Osteocyte (in vitro differentiated cells): ENCODE data around the gene ZBTB32. TPM values are rescaled to one million over a fixed set of nuclear protein-coding genes. Genes with fewer than 3 reads are reported as not detected.

Experiments used
- DNase-seq: peaks from one replicate; pipeline ENCODE4 v3.0.0; 2021; ENCODE audit warnings: mixed read lengths; ENCODE audit not compliant: unreplicated experiment; ENCODE audit errors: extremely low spot score
- H3K27ac Mint-ChIP-seq: one replicate; pipeline ENCODE4 v1.8.0; 2021; ENCODE audit warnings: mild to moderate bottlenecking, mixed read lengths; ENCODE audit not compliant: unreplicated experiment
- H3K27me3 Mint-ChIP-seq: one replicate; pipeline ENCODE4 v1.8.0; 2021; ENCODE audit warnings: mixed read lengths; ENCODE audit not compliant: unreplicated experiment
- H3K36me3 Mint-ChIP-seq: one replicate; pipeline ENCODE4 v1.8.0; 2021; ENCODE audit warnings: mixed read lengths; ENCODE audit not compliant: unreplicated experiment
- H3K4me1 Mint-ChIP-seq: one replicate; pipeline ENCODE4 v1.8.0; 2021; ENCODE audit warnings: mixed read lengths; ENCODE audit not compliant: unreplicated experiment
- H3K4me3 Mint-ChIP-seq: one replicate; pipeline ENCODE4 v1.8.0; 2021; ENCODE audit warnings: mild to moderate bottlenecking, moderate library complexity, mixed read lengths; ENCODE audit not compliant: unreplicated experiment
- H3K9me3 Mint-ChIP-seq: one replicate; pipeline ENCODE4 v1.8.0; 2021; ENCODE audit warnings: mixed read lengths; ENCODE audit not compliant: unreplicated experiment
- CTCF ChIP-seq: fragments of 200-600 bp; sonication (generic); IDR thresholded peaks from 2 replicates; pipeline ENCODE4 v1.5.0; 2021; ENCODE audit warnings: antibody characterized with exemption, mild to moderate bottlenecking, moderate library complexity
- total RNA-seq: library from RNA; stranded (reverse); gene quantifications from 2 replicates; pipeline ENCODE4 v1.2.1, GENCODE V29; 2021

The ZBTB32 gene
- total RNA-seq, 1 donor from 2014 or later, result not detected

- H3K4me1 Mint-ChIP-seq, result no peaks in the 10 kb centered on the region
- no peaks in the 10 kb centered on the region for H3K36me3 Mint-ChIP-seq
- H3K9me3 Mint-ChIP-seq, result no peaks in the 10 kb centered on the region
- peak; percentile 99 for TF ChIP-seq CTCF
- peaks cover 4% of the 10 kb centered on the region for H3K27me3 Mint-ChIP-seq
- DNase-seq, result peak; percentile 94
- H3K27ac Mint-ChIP-seq, result no peak overlapping the region
- no peak overlapping the region for H3K4me3 Mint-ChIP-seq
These were observed 10.3 kb upstream of the ZBTB32 start for GRCh38 chr19:35693835-35694599.

GRCh38 chr19:35695895-35696422, 8.4 kb upstream of the ZBTB32 start:
- no peaks in the 10 kb centered on the region for H3K9me3 Mint-ChIP-seq
- no peaks in the 10 kb centered on the region for H3K4me1 Mint-ChIP-seq
- no peak overlapping the region for H3K27ac Mint-ChIP-seq
- no peak overlapping the region for H3K4me3 Mint-ChIP-seq
- DNase-seq, result no peak
- H3K27me3 Mint-ChIP-seq, result no peaks in the 10 kb centered on the region
- H3K36me3 Mint-ChIP-seq, result no peaks in the 10 kb centered on the region
- TF ChIP-seq CTCF, result no peak

GRCh38 chr19:35696835-35697234, 7.5 kb upstream of the ZBTB32 start:
- no peak for DNase-seq
- no peak for TF ChIP-seq CTCF
- H3K27me3 Mint-ChIP-seq, result no peaks in the 10 kb centered on the region
- H3K4me1 Mint-ChIP-seq, result no peaks in the 10 kb centered on the region
- H3K4me3 Mint-ChIP-seq, result no peak overlapping the region
- no peaks in the 10 kb centered on the region for H3K36me3 Mint-ChIP-seq
- H3K9me3 Mint-ChIP-seq, result no peaks in the 10 kb centered on the region
- no peak overlapping the region for H3K27ac Mint-ChIP-seq

DNA sequence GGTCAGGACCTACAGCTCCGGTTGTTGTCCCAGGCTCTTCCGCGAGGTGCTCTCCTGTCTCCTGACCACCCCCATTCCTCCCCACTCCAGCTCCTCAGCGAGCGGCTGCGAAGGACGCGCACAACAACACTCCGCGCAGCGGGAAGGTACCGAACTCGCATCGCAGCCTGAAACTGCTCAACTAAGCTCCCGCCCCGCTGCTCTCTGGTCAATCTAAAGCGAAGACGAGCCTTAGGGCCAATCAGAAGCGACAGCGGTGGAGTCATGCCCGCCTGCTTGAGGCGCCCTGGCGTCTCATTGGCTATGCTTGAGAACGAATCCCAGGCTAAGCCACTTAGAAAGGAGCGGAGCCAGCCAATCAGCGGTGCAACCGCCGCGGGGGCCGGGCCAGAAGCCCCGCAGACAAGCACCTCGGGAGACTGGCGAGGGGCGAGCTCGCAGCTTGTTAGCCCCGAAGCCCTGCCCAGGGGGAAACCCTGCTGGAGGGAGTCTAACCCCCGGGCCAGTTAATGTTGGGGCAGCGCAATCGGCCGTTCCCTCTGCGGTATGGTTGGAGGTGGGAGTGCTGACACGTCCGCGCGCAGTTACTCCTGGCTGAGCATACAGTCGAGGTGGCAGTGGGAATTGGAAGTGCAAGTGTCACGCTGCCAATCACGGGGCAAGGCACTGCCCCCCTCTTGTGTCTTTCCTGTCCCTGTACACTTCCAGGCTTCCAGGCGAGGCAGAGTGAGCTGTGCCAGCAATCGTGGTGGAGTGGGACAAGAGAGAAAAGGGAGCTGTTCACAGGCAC, 1.9 kb upstream of the ZBTB32 start:
- H3K4me1 Mint-ChIP-seq, result peaks cover 3% of the 10 kb centered on the region
- H3K9me3 Mint-ChIP-seq, result no peaks in the 10 kb centered on the region
- peak overlapping the region; percentile 91 for H3K27ac Mint-ChIP-seq
- peaks cover 3% of the 10 kb centered on the region for H3K27me3 Mint-ChIP-seq
- peak overlapping the region; percentile 99 for H3K4me3 Mint-ChIP-seq
- peak; percentile 97 for DNase-seq
- TF ChIP-seq CTCF, result no peak
- H3K36me3 Mint-ChIP-seq, result no peaks in the 10 kb centered on the region

- H3K27ac Mint-ChIP-seq, result no peak overlapping the region
- no peak for DNase-seq
- H3K27me3 Mint-ChIP-seq, result peaks cover 3% of the 10 kb centered on the region
- H3K4me3 Mint-ChIP-seq, result no peak overlapping the region
- H3K9me3 Mint-ChIP-seq, result no peaks in the 10 kb centered on the region
- peaks cover 3% of the 10 kb centered on the region for H3K4me1 Mint-ChIP-seq
- TF ChIP-seq CTCF, result no peak
- no peaks in the 10 kb centered on the region for H3K36me3 Mint-ChIP-seq
These were observed 1.0 kb upstream of the ZBTB32 start for GRCh38 chr19:35703343-35703742.
